B cell (primary cell): ENCODE results near the gene EIF3L. TPM values are rescaled to one million over a fixed set of nuclear protein-coding genes. Genes with fewer than 3 reads are reported as not detected.

Experiments used
- ATAC-seq: fragments of 200-7000 bp; cut with Tn5 transposase; one replicate; pipeline ENCODE4 v1.10.0; 2021; ENCODE audit warnings: low read depth, mild to moderate bottlenecking, moderate number of reproducible peaks, moderate library complexity
- CTCF ChIA-PET: fragments of 350-600 bp; sonication (Branson Sonifier 250); formaldehyde crosslinking; loops from one replicate; lab custom pipeline; 2021; ENCODE audit warnings: antibody characterized with exemption, inconsistent platforms; lab: Charles Lee
- POLR2A ChIA-PET: fragments of 350-600 bp; sonication (Branson Sonifier 250); formaldehyde crosslinking; loops from one replicate; lab custom pipeline; 2021; ENCODE audit warnings: antibody characterized with exemption; lab: Charles Lee
- DNase-seq: peaks from one replicate; pipeline ENCODE4 v3.0.0; 2013
- H2AFZ ChIP-seq: 2 replicates; pipeline ENCODE4 v1.6.1; 2012; ENCODE audit warnings: mild to moderate bottlenecking, low read depth, low read length; ENCODE audit not compliant: insufficient read depth, poor library complexity, severe bottlenecking
- H3K27ac ChIP-seq, 2 donors: 1 replicate in 1 of 2; 2 replicates in 1 of 2; pipeline ENCODE4 v1.5.1; 2012 to 2013; ENCODE audit warnings: low read length in 2 of 2, mild to moderate bottlenecking in 2 of 2, moderate library complexity in 1 of 2
- H3K27me3 ChIP-seq, 4 experiments: fragments of 200-600 bp in 1 of 4; sonication (generic) in 1 of 4; replicated peaks in 1 of 4; 1 replicate in 2 of 4; 2 replicates in 2 of 4; pipeline versions ENCODE4 v1.6.1 to v1.7.0; 2013 to 2016; ENCODE audit warnings: low read length in 3 of 4, mild to moderate bottlenecking in 2 of 4, mixed read lengths in 1 of 4, moderate library complexity in 1 of 4; ENCODE audit not compliant: insufficient read depth in 4 of 4, control insufficient read depth in 3 of 4; ENCODE audit errors: control extremely low read depth in 1 of 4
- H3K36me3 ChIP-seq, 2 experiments: replicated peaks in 1 of 2; 1 replicate in 1 of 2; 2 replicates in 1 of 2; pipeline versions ENCODE4 v1.6.1 to v1.7.1; 2013; ENCODE audit warnings: low read length in 1 of 2; ENCODE audit not compliant: insufficient read depth in 2 of 2, control insufficient read depth in 1 of 2; ENCODE audit errors: control extremely low read depth in 1 of 2, extremely low read depth in 1 of 2
- H3K4me1 ChIP-seq, 2 donors: fragments of 200-600 bp in 1 of 2; sonication (generic) in 1 of 2; 1 replicate in 1 of 2; 2 replicates in 1 of 2; pipeline versions ENCODE4 v1.5.1 to v1.6.1; 2013 to 2017; ENCODE audit warnings: low read length in 2 of 2; ENCODE audit not compliant: control insufficient read depth in 2 of 2, insufficient read depth in 2 of 2
- H3K4me2 ChIP-seq: replicated peaks from 2 replicates; pipeline ENCODE3; 2012; ENCODE audit warnings: mild to moderate bottlenecking, low read depth, low read length; ENCODE audit not compliant: poor library complexity, severe bottlenecking
- H3K4me3 ChIP-seq, 5 experiments: fragments of 200-600 bp in 1 of 5; sonication (generic) in 1 of 5; 1 replicate in 3 of 5; 2 replicates in 2 of 5; pipeline versions ENCODE4 v1.5.1 to v1.7.0; 2011 to 2016; ENCODE audit warnings: low read length in 4 of 5, mild to moderate bottlenecking in 4 of 5, low read depth in 2 of 5, control low read depth in 1 of 5, moderate library complexity in 1 of 5; ENCODE audit not compliant: insufficient read depth in 1 of 5; ENCODE audit errors: control extremely low read depth in 1 of 5, extremely low read depth in 1 of 5
- H3K79me2 ChIP-seq: fragments of 200-600 bp; sonication (generic); one replicate; pipeline ENCODE4 v1.6.0; 2016; ENCODE audit warnings: low read length; ENCODE audit not compliant: control insufficient read depth, insufficient read depth
- H3K9ac ChIP-seq: fragments of 200-600 bp; sonication (generic); 2 replicates; pipeline ENCODE4 v1.6.1; 2017; ENCODE audit warnings: mild to moderate bottlenecking, low read length, moderate library complexity
- H3K9me3 ChIP-seq, 3 donors: one replicate each; pipeline versions ENCODE4 v1.6.1 to v1.7.1; 2013; ENCODE audit warnings: low read length in 2 of 3; ENCODE audit not compliant: control insufficient read depth in 2 of 3, insufficient read depth in 1 of 3; ENCODE audit errors: control extremely low read depth in 1 of 3
- H4K20me1 ChIP-seq: 2 replicates; pipeline ENCODE4 v1.6.0; 2012; ENCODE audit warnings: mild to moderate bottlenecking, low read length; ENCODE audit not compliant: insufficient read depth, control insufficient read depth, poor library complexity, severe bottlenecking
- H3K27ac Mint-ChIP-seq: one replicate; pipeline ENCODE4 v1.8.0; 2021; ENCODE audit warnings: mixed read lengths
- H3K27me3 Mint-ChIP-seq: one replicate; pipeline ENCODE4 v1.8.0; 2021; ENCODE audit warnings: mixed read lengths
- H3K4me1 Mint-ChIP-seq: one replicate; pipeline ENCODE4 v1.8.0; 2021; ENCODE audit warnings: mixed read lengths
- H3K4me3 Mint-ChIP-seq: one replicate; pipeline ENCODE4 v1.8.0; 2021; ENCODE audit warnings: mixed read lengths
- H3K9me3 Mint-ChIP-seq: one replicate; pipeline ENCODE4 v1.8.0; 2022; ENCODE audit warnings: mixed read lengths; ENCODE audit not compliant: insufficient read depth
- CTCF ChIP-seq: fragments of 200-600 bp; IDR thresholded peaks from one replicate; pipeline ENCODE4 v1.8.0; 2022; ENCODE audit warnings: antibody characterized with exemption, mild to moderate bottlenecking
- EZH2 ChIP-seq: IDR thresholded peaks from 2 replicates; pipeline ENCODE4 v1.6.1; 2012; ENCODE audit warnings: borderline replicate concordance, low read depth, mild to moderate bottlenecking, moderate library complexity, low read length; ENCODE audit not compliant: insufficient read depth, poor library complexity, severe bottlenecking
- WGBS: methylation state at CpG from one replicate; pipeline ENCODE4 v1.1.5; 2013; ENCODE audit warnings: missing lambda C conversion rate; ENCODE audit not compliant: insufficient coverage; 5-methylcytosine and 5-hydroxymethylcytosine counted together
- intact Hi-C: fragments of 100-400 bp; cut with micrococcal nuclease; formaldehyde crosslinking; loops from one replicate; pipeline ENCODE4 v1.10.0; 2022
- polyA plus RNA-seq: library from polyadenylated mRNA; depleted of rRNA; stranded (reverse); fragments of >200 nt; gene quantifications from 2 replicates; pipeline ENCODE4 v1.2.3, GENCODE V29; 2012
- total RNA-seq, 2 donors: library from RNA; stranded (reverse); fragments of 120-200 nt in 1 of 2; gene quantifications; 1 replicate in 1 of 2; 2 replicates in 1 of 2; pipeline versions ENCODE4 v1.2.3 to v1.2.4, GENCODE V29; 2013 to 2022

The EIF3L gene
- total and polyA plus RNA-seq, 2 donors (not counting 1 experiment from before 2014, with no cell fraction given) = 430 to 560 TPM

GRCh38 chr22:37801946-37802309 lies 47.3 kb upstream of the EIF3L start:
- no peak overlapping the region for H3K27ac ChIP-seq
- no peaks in the 10 kb centered on the region for H3K9me3 Mint-ChIP-seq
- DNase-seq (no peak), ATAC-seq (no peak)
- H4K20me1 ChIP-seq = peaks cover 5% of the 10 kb centered on the region
- peak overlapping the region in 3 of 5 experiments; percentile 35 to 38 (median 37) for H3K4me3 ChIP-seq
- ChIA-PET POLR2A (no interaction called here), CTCF (no interaction called here)
- peaks cover 0 to 31% (median 0%) of the 10 kb centered on the region in 3 donors for H3K9me3 ChIP-seq
- H3K36me3 ChIP-seq = no peaks in the 10 kb centered on the region
- peak overlapping the region; percentile 62 for H2AFZ ChIP-seq
- H3K27me3 ChIP-seq = peaks cover 0 to 60% (median 38%) of the 10 kb centered on the region in 4 experiments
- TF ChIP-seq EZH2 (no peak), CTCF (no peak)
- peak overlapping the region; percentile 36 for H3K9ac ChIP-seq
- peaks cover 35% of the 10 kb centered on the region for H3K4me1 Mint-ChIP-seq
- peaks cover 48% of the 10 kb centered on the region for H3K27me3 Mint-ChIP-seq
- H3K4me1 ChIP-seq = peaks cover 40 to 47% of the 10 kb centered on the region in 2 donors
- peak overlapping the region; percentile 75 for H3K4me2 ChIP-seq
- 1% methylated on average over 12 of the region's 13 CpGs for WGBS
- no peak overlapping the region for H3K27ac Mint-ChIP-seq
- H3K79me2 ChIP-seq = no peaks in the 10 kb centered on the region
- H3K4me3 Mint-ChIP-seq = peak overlapping the region; percentile 68
- intact Hi-C loops = no loop called here

GRCh38 chr22:37802310-37803194 lies 46.7 kb upstream of the EIF3L start:
- Histone ChIP-seq H3K4me3 (peak overlapping the region in 4 of 5 experiments; percentile 17 to 38 (median 36)), H3K36me3 (no peaks in the 10 kb centered on the region), H3K9ac (peak overlapping the region; percentile 36), H3K4me2 (peak overlapping the region; percentile 75), H3K79me2 (no peaks in the 10 kb centered on the region), H3K4me1 (peaks cover 45 to 52% of the 10 kb centered on the region in 2 donors), H3K9me3 (peaks cover 0 to 34% (median 0%) of the 10 kb centered on the region in 3 donors), H4K20me1 (peaks cover 5% of the 10 kb centered on the region), H3K27me3 (peaks cover 0 to 65% (median 40%) of the 10 kb centered on the region in 4 experiments), H2AFZ (peak overlapping the region; percentile 62), H3K27ac (no peak overlapping the region)
- ATAC-seq (no peak), DNase-seq (peak; percentile 47)
- TF ChIP-seq CTCF = no peak
- peak; percentile 41 for TF ChIP-seq EZH2
- Mint-ChIP-seq H3K9me3 (no peaks in the 10 kb centered on the region), H3K27me3 (peaks cover 54% of the 10 kb centered on the region), H3K27ac (no peak overlapping the region), H3K4me1 (peaks cover 38% of the 10 kb centered on the region), H3K4me3 (peak overlapping the region; percentile 72)
- intact Hi-C loops = no loop called here
- CTCF ChIA-PET = no interaction called here
- POLR2A ChIA-PET = no interaction called here
- WGBS = 2% methylated on average over 47 of the region's 63 CpGs
